ENCODE results near the gene ATXN7L3.

Gene ATXN7L3

GRCh38 chr17:44229090-44229489, 29.4 kb upstream of the ATXN7L3 start:
- Histone ChIP-seq H3K4me1 (ENCODE audit: control insufficient read depth, insufficient read depth, low read length) (peaks cover 1% of the 10 kb centered on the region), H3K4me3 (ENCODE audit: low read length) (no peak overlapping the region), H3K4me2 (ENCODE audit: low read length) (no peak overlapping the region), H3K9me3 (replicated peaks; ENCODE audit: low read length) (no peaks in the 10 kb centered on the region), H3K27me3 (ENCODE audit: control insufficient read depth, insufficient read depth, low read length) (peaks cover 4% of the 10 kb centered on the region), H3K9ac (ENCODE audit: low read depth, low read length) (no peak overlapping the region), H3K36me3 (ENCODE audit: insufficient read depth, low read length) (no peaks in the 10 kb centered on the region)

GRCh38 chr17:44223541-44224071, 23.9 kb upstream of the ATXN7L3 start:
- H3K9me3 ChIP-seq (replicated peaks; ENCODE audit: low read length) = no peaks in the 10 kb centered on the region
- peaks cover 22% of the 10 kb centered on the region for H3K4me1 ChIP-seq (ENCODE audit: control insufficient read depth, insufficient read depth, low read length)
- peak overlapping the region; percentile 95 for H3K9ac ChIP-seq (ENCODE audit: low read depth, low read length)
- peak overlapping the region; percentile 98 for H3K4me2 ChIP-seq (ENCODE audit: low read length)
- no peak overlapping the region for H3K4me3 ChIP-seq (ENCODE audit: low read length)
- no peaks in the 10 kb centered on the region for H3K36me3 ChIP-seq (ENCODE audit: insufficient read depth, low read length)
- no peaks in the 10 kb centered on the region for H3K27me3 ChIP-seq (ENCODE audit: control insufficient read depth, insufficient read depth, low read length)

GRCh38 chr17:44222112-44222869, 22.6 kb upstream of the ATXN7L3 start:
- no peaks in the 10 kb centered on the region for H3K27me3 ChIP-seq (ENCODE audit: control insufficient read depth, insufficient read depth, low read length)
- H3K36me3 ChIP-seq (ENCODE audit: insufficient read depth, low read length) = peaks cover 2% of the 10 kb centered on the region
- peak overlapping the region; percentile 98 for H3K4me2 ChIP-seq (ENCODE audit: low read length)
- peak overlapping the region; percentile 95 for H3K4me3 ChIP-seq (ENCODE audit: low read length)
- no peaks in the 10 kb centered on the region for H3K9me3 ChIP-seq (replicated peaks; ENCODE audit: low read length)
- peaks cover 31% of the 10 kb centered on the region for H3K4me1 ChIP-seq (ENCODE audit: control insufficient read depth, insufficient read depth, low read length)
- peak overlapping the region; percentile 95 for H3K9ac ChIP-seq (ENCODE audit: low read depth, low read length)

- Histone ChIP-seq H3K9ac (ENCODE audit: low read depth, low read length) (peak overlapping the region; percentile 95), H3K4me1 (ENCODE audit: control insufficient read depth, insufficient read depth, low read length) (peaks cover 36% of the 10 kb centered on the region), H3K9me3 (replicated peaks; ENCODE audit: low read length) (no peaks in the 10 kb centered on the region), H3K4me3 (ENCODE audit: low read length) (peak overlapping the region; percentile 95), H3K36me3 (ENCODE audit: insufficient read depth, low read length) (peaks cover 7% of the 10 kb centered on the region), H3K4me2 (ENCODE audit: low read length) (peak overlapping the region; percentile 98), H3K27me3 (ENCODE audit: control insufficient read depth, insufficient read depth, low read length) (no peaks in the 10 kb centered on the region)
Observed at GRCh38 chr17:44221862-44222111, 22.1 kb upstream of the ATXN7L3 start.

- Histone ChIP-seq H3K4me3 (ENCODE audit: low read length) (peak overlapping the region; percentile 95), H3K4me1 (ENCODE audit: control insufficient read depth, insufficient read depth, low read length) (peaks cover 38% of the 10 kb centered on the region), H3K9ac (ENCODE audit: low read depth, low read length) (peak overlapping the region; percentile 95), H3K27me3 (ENCODE audit: control insufficient read depth, insufficient read depth, low read length) (no peaks in the 10 kb centered on the region), H3K4me2 (ENCODE audit: low read length) (peak overlapping the region; percentile 98), H3K36me3 (ENCODE audit: insufficient read depth, low read length) (peaks cover 12% of the 10 kb centered on the region), H3K9me3 (replicated peaks; ENCODE audit: low read length) (no peaks in the 10 kb centered on the region)
Observed at GRCh38 chr17:44221084-44221861, 21.6 kb upstream of the ATXN7L3 start.

- H3K27me3 ChIP-seq (ENCODE audit: control insufficient read depth, insufficient read depth, low read length) = no peaks in the 10 kb centered on the region
- peak overlapping the region; percentile 98 for H3K4me2 ChIP-seq (ENCODE audit: low read length)
- no peaks in the 10 kb centered on the region for H3K9me3 ChIP-seq (replicated peaks; ENCODE audit: low read length)
- H3K4me1 ChIP-seq (ENCODE audit: control insufficient read depth, insufficient read depth, low read length) = peaks cover 38% of the 10 kb centered on the region
- peak overlapping the region; percentile 95 for H3K4me3 ChIP-seq (ENCODE audit: low read length)
- H3K9ac ChIP-seq (ENCODE audit: low read depth, low read length) = peak overlapping the region; percentile 95
- H3K36me3 ChIP-seq (ENCODE audit: insufficient read depth, low read length) = peaks cover 21% of the 10 kb centered on the region
Observed at GRCh38 chr17:44220213-44221083, 20.8 kb upstream of the ATXN7L3 start.

GRCh38 chr17:44219616-44220212, 20.0 kb upstream of the ATXN7L3 start, which contains the start of gene UBTF:
Gene UBTF, minus strand, starts transcription at chr17:44219675. Its CDS starts 1,446 bp downstream, at chr17:44218229.
- Histone ChIP-seq H3K9ac (ENCODE audit: low read depth, low read length) (peak within 1 kb of the TSS; percentile 98), H3K36me3 (ENCODE audit: insufficient read depth, low read length) (peaks cover 28% of the 10 kb centered on the region), H3K4me1 (ENCODE audit: control insufficient read depth, insufficient read depth, low read length) (peaks cover 38% of the 10 kb centered on the region), H3K27me3 (ENCODE audit: control insufficient read depth, insufficient read depth, low read length) (no peaks in the 10 kb centered on the region), H3K4me2 (ENCODE audit: low read length) (peak within 1 kb of the TSS; percentile 98), H3K4me3 (ENCODE audit: low read length) (peak within 1 kb of the TSS; percentile 95), H3K9me3 (replicated peaks; ENCODE audit: low read length) (no peaks in the 10 kb centered on the region)

GRCh38 chr17:44219108-44219615, 19.5 kb upstream of the ATXN7L3 start:
- no peaks in the 10 kb centered on the region for H3K27me3 ChIP-seq (ENCODE audit: control insufficient read depth, insufficient read depth, low read length)
- peak overlapping the region; percentile 95 for H3K4me3 ChIP-seq (ENCODE audit: low read length)
- H3K4me2 ChIP-seq (ENCODE audit: low read length) = peak overlapping the region; percentile 75
- peak overlapping the region; percentile 98 for H3K9ac ChIP-seq (ENCODE audit: low read depth, low read length)
- H3K9me3 ChIP-seq (replicated peaks; ENCODE audit: low read length) = no peaks in the 10 kb centered on the region
- H3K4me1 ChIP-seq (ENCODE audit: control insufficient read depth, insufficient read depth, low read length) = peaks cover 38% of the 10 kb centered on the region
- H3K36me3 ChIP-seq (ENCODE audit: insufficient read depth, low read length) = peaks cover 33% of the 10 kb centered on the region

- peaks cover 31% of the 10 kb centered on the region for H3K4me1 ChIP-seq (ENCODE audit: control insufficient read depth, insufficient read depth, low read length)
- H3K4me3 ChIP-seq (ENCODE audit: low read length) = peak overlapping the region; percentile 95
- H3K4me2 ChIP-seq (ENCODE audit: low read length) = peak overlapping the region; percentile 97
- H3K9me3 ChIP-seq (replicated peaks; ENCODE audit: low read length) = no peaks in the 10 kb centered on the region
- peaks cover 40% of the 10 kb centered on the region for H3K36me3 ChIP-seq (ENCODE audit: insufficient read depth, low read length)
- H3K27me3 ChIP-seq (ENCODE audit: control insufficient read depth, insufficient read depth, low read length) = no peaks in the 10 kb centered on the region
- peak overlapping the region; percentile 98 for H3K9ac ChIP-seq (ENCODE audit: low read depth, low read length)
Observed at GRCh38 chr17:44218344-44219107, 18.8 kb upstream of the ATXN7L3 start.

- H3K36me3 ChIP-seq (ENCODE audit: insufficient read depth, low read length) = peaks cover 45% of the 10 kb centered on the region
- peak overlapping the region; percentile 97 for H3K4me2 ChIP-seq (ENCODE audit: low read length)
- H3K9me3 ChIP-seq (replicated peaks; ENCODE audit: low read length) = no peaks in the 10 kb centered on the region
- H3K27me3 ChIP-seq (ENCODE audit: control insufficient read depth, insufficient read depth, low read length) = no peaks in the 10 kb centered on the region
- peak overlapping the region; percentile 72 for H3K9ac ChIP-seq (ENCODE audit: low read depth, low read length)
- peak overlapping the region; percentile 68 for H3K4me3 ChIP-seq (ENCODE audit: low read length)
- peaks cover 25% of the 10 kb centered on the region for H3K4me1 ChIP-seq (ENCODE audit: control insufficient read depth, insufficient read depth, low read length)
Observed at GRCh38 chr17:44217738-44218343, 18.2 kb upstream of the ATXN7L3 start.

Data from skeletal muscle satellite cell (primary cell).